ENCODE measurements around the gene ELP5. TPM values are rescaled to one million over a fixed set of nuclear protein-coding genes. Genes with fewer than 3 reads are reported as not detected.

Gene ELP5
- total and polyA plus RNA-seq, 8 donors = 8.4 to 45.2 (median 19.5) TPM; not detected in 1

- intact Hi-C loops (cut with DNase I; ENCODE audit: low total_unique reads) = no loop called here
- no peak for DNase-seq
- TF ChIP-seq CTCF (IDR thresholded peaks at IDR 0.05) = no peak
- TF ChIP-seq POLR2AphosphoS5 (IDR thresholded peaks at IDR 0.05) = no peak
- no peak for TF ChIP-seq POLR2A (IDR thresholded peaks at IDR 0.05)
- no peak for TF ChIP-seq EP300 (IDR thresholded peaks at IDR 0.05)
- H3K27ac ChIP-seq = no peak overlapping the region
- 82 to 86% (median 84%) methylated on average over 16 to 18 of the region's 18 CpGs for WGBS, 5 donors
- no peaks in the 10 kb centered on the region for H3K9me3 ChIP-seq
- H3K4me1 ChIP-seq = peaks cover 8 to 29% (median 22%) of the 10 kb centered on the region in 4 donors
- peaks cover 0 to 69% (median 22%) of the 10 kb centered on the region in 3 donors for H3K27me3 ChIP-seq
- no peak overlapping the region for H3K4me3 ChIP-seq
- H3K36me3 ChIP-seq = peaks cover 0 to 15% (median 4%) of the 10 kb centered on the region in 4 donors
Observed at GRCh38 chr17:7289256-7290032, 37.4 kb downstream of the ELP5 start.

GRCh38 chr17:7290166-7290565, 38.2 kb downstream of the ELP5 start:
- DNase-seq = no peak
- TF ChIP-seq CTCF (IDR thresholded peaks at IDR 0.05) = no peak
- no peak for TF ChIP-seq EP300 (IDR thresholded peaks at IDR 0.05)
- no peak for TF ChIP-seq POLR2A (IDR thresholded peaks at IDR 0.05)
- TF ChIP-seq POLR2AphosphoS5 (IDR thresholded peaks at IDR 0.05) = no peak
- WGBS, 5 donors = 92 to 94% (median 93%) methylated on average over 16 to 19 of the region's 19 CpGs
- intact Hi-C loops (cut with DNase I; ENCODE audit: low total_unique reads) = no loop called here
- Histone ChIP-seq H3K36me3 (peaks cover 0 to 8% (median 3%) of the 10 kb centered on the region in 4 donors), H3K9me3 (no peaks in the 10 kb centered on the region), H3K4me1 (peaks cover 15 to 34% (median 27%) of the 10 kb centered on the region in 4 donors), H3K27me3 (peaks cover 0 to 73% (median 28%) of the 10 kb centered on the region in 3 donors), H3K4me3 (no peak overlapping the region), H3K27ac (no peak overlapping the region)

DNA sequence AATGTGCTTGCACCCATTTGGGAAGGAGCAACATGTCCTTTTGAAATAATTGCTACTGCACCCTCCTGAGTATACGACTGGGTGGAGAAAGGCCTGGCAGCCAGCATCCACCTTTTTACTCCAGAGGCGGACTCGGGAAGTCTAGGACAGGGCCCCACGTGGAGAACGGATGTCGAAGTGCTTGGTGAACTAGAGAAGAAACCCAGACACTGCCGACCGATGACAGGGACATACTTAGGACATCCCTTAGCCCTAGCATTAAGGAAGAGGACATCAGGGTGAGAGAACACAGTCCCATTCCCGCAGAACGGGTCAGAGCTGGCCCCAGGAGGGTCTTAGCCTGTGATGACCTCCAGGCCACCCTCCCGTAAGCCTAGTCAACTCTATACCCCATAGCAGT, 38.7 kb downstream of the ELP5 start:
- Histone ChIP-seq H3K4me1 (peaks cover 20 to 40% (median 32%) of the 10 kb centered on the region in 4 donors), H3K27ac (no peak overlapping the region), H3K27me3 (peaks cover 0 to 79% (median 28%) of the 10 kb centered on the region in 3 donors), H3K4me3 (no peak overlapping the region), H3K9me3 (no peaks in the 10 kb centered on the region), H3K36me3 (peaks cover 0 to 2% (median under 1%) of the 10 kb centered on the region in 4 donors)
- 79 to 89% (median 86%) methylated on average over 6 to 11 of the region's 11 CpGs for WGBS, 5 donors
- DNase-seq = no peak
- intact Hi-C loops (cut with DNase I; ENCODE audit: low total_unique reads) = no loop called here
- TF ChIP-seq EP300 (IDR thresholded peaks at IDR 0.05) (no peak), POLR2AphosphoS5 (IDR thresholded peaks at IDR 0.05) (no peak), POLR2A (IDR thresholded peaks at IDR 0.05) (no peak), CTCF (IDR thresholded peaks at IDR 0.05) (no peak)

GRCh38 chr17:7292194-7292593, 40.2 kb downstream of the ELP5 start:
- DNase-seq = no peak
- H3K4me3 ChIP-seq = no peak overlapping the region
- intact Hi-C loops (cut with DNase I; ENCODE audit: low total_unique reads) = no loop called here
- TF ChIP-seq CTCF (IDR thresholded peaks at IDR 0.05) (no peak), EP300 (IDR thresholded peaks at IDR 0.05) (no peak), POLR2AphosphoS5 (IDR thresholded peaks at IDR 0.05) (no peak), POLR2A (IDR thresholded peaks at IDR 0.05) (no peak)
- no peak overlapping the region for H3K27ac ChIP-seq
- no peaks in the 10 kb centered on the region for H3K36me3 ChIP-seq
- H3K27me3 ChIP-seq = peaks cover 0 to 87% (median 28%) of the 10 kb centered on the region in 3 donors
- WGBS, 5 donors = 65 to 87% (median 72%) methylated on average over 2 of the region's 2 CpGs
- peaks cover 31 to 51% (median 44%) of the 10 kb centered on the region in 4 donors for H3K4me1 ChIP-seq
- H3K9me3 ChIP-seq = no peaks in the 10 kb centered on the region
